Measurements from ENCODE around the gene GFPT2. TPM values are rescaled to one million over a fixed set of nuclear protein-coding genes. Genes with fewer than 3 reads are reported as not detected.

The GFPT2 gene
- total and polyA plus RNA-seq, 2 of the 4 experiments (the other 2 are of a cell fraction) = 20.3 to 20.8 TPM

DNA sequence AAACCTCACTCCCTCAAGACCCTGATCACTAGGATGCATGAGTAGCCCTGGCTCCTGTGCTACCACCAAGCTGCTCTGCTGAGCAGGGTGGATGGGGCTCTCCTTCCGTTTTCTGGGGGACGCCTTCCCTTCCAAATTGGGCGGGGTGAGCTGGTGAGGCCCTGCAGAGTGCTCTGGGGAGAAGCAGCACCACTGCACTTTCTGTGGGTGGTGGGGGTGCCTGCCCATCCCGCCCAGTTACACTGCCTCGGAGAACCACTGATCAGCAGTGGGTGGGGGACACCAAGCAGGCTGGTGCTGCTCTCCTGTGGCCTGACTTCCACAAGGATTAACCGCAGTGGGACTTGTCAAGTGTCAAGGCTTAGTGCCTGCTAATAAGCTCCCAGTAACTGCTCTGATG lies 19.0 kb downstream of the GFPT2 start:
- ChIA-PET CTCF (interaction anchor here (0.6 kb wide), 1 partner anchor 646 kb away, joined by 6 read pairs; no protein-coding TSS in a partner anchor), POLR2A (ENCODE audit: unreplicated experiment) (no interaction called here)
- no peak for ATAC-seq (ENCODE audit: low read depth)
- H3K9ac ChIP-seq (ENCODE audit: low read depth, low read length) = no peak overlapping the region
- H2BK15ac ChIP-seq (ENCODE audit: low read depth, low read length) = peak overlapping the region; percentile 19; the same call in 1 of the 3 replicates
- peak overlapping the region; percentile 60 for H2BK20ac ChIP-seq (ENCODE audit: low read depth, low read length)
- peak overlapping the region in 1 of 2 experiments; percentile 8; a peak in 1 of 4 replicates for H4K8ac ChIP-seq (ENCODE audit: low read depth in 2 of 2, low read length in 2 of 2)
- no peak overlapping the region for H3K4me2 ChIP-seq (ENCODE audit: low read depth, low read length)
- peaks cover 0 to 8% of the 10 kb centered on the region in 2 experiments; a peak in 1 of 4 replicates for H3K79me1 ChIP-seq (ENCODE audit: low read depth in 1 of 2, low read length in 2 of 2)
- intact Hi-C loops (cut with micrococcal nuclease) = no loop called here
- peak overlapping the region; percentile 81 for H2BK120ac ChIP-seq (ENCODE audit: low read depth, low read length)
- H3K18ac ChIP-seq (ENCODE audit: low read depth, low read length) = no peak overlapping the region
- no TSS peak for BruUV-seq (replicated peaks)
- peaks cover 27% of the 10 kb centered on the region for H3K36me3 ChIP-seq (ENCODE audit: control insufficient read depth, insufficient read depth, low read length)
- H2AK9ac ChIP-seq (replicated peaks; ENCODE audit: low read depth, low read length, poor library complexity) = peak overlapping the region; percentile 60
- peaks cover 18% of the 10 kb centered on the region for H3K4me1 ChIP-seq (ENCODE audit: control insufficient read depth, insufficient read depth, low read length)
- 100% methylated on average over 1 of the region's 6 CpGs; no CpG with 5 or more reads in 1 of the 2 experiments for WGBS, 2 experiments (ENCODE audit: extremely low coverage in 2 of 2, insufficient read length in 1 of 2)
- H4K5ac ChIP-seq (ENCODE audit: low read depth, low read length) = no peak overlapping the region
- no peaks in the 10 kb centered on the region for H3K27me3 ChIP-seq (ENCODE audit: control insufficient read depth, insufficient read depth, low read length)
- peaks cover 21% of the 10 kb centered on the region for H4K20me1 ChIP-seq (ENCODE audit: insufficient read depth, low read length)
- H3K23ac ChIP-seq (ENCODE audit: low read depth, low read length) = no peak overlapping the region
- dilution Hi-C loops (cut with HindIII; ENCODE audit: low sequenced_read_pairs, unreplicated experiment) = no loop called here
- H2AFZ ChIP-seq (replicated peaks; ENCODE audit: low read length, poor library complexity) = peak overlapping the region; percentile 47
- H3K14ac ChIP-seq (replicated peaks; ENCODE audit: low read depth, low read length) = peak overlapping the region; percentile 13; the same call in 1 of the 2 replicates
- peak overlapping the region; percentile 77; the same call in 1 of the 2 replicates for H4K91ac ChIP-seq (ENCODE audit: insufficient read depth, low read depth, low read length)
- peak overlapping the region; percentile 34 for H3K4ac ChIP-seq (ENCODE audit: low read depth, low read length)
- H2AK5ac ChIP-seq (ENCODE audit: low read depth, low read length) = peak overlapping the region; percentile 99
- no peak overlapping the region for H3K4me3 ChIP-seq (ENCODE audit: insufficient read depth, low read depth, low read length)
- no peaks in the 10 kb centered on the region for H3K9me3 ChIP-seq (ENCODE audit: control insufficient read depth, insufficient read depth, low read length)
- TF ChIP-seq BHLHE40 (IDR thresholded peaks at IDR 0.05; ENCODE audit: low read depth, low read length) (no peak), CHD1 (IDR thresholded peaks at IDR 0.05; ENCODE audit: low read depth, low read length) (no peak), MAZ (IDR thresholded peaks at IDR 0.05; ENCODE audit: borderline replicate concordance, low read depth, low read length) (no peak), MXI1 (IDR thresholded peaks at IDR 0.05; ENCODE audit: borderline replicate concordance, low read depth, low read length) (no peak), MAFK (IDR thresholded peaks at IDR 0.05; ENCODE audit: low read depth, low read length) (no peak), POLR2A (IDR thresholded peaks at IDR 0.05; ENCODE audit: low read depth, low read length) (no peak), CEBPB (IDR thresholded peaks at IDR 0.05; ENCODE audit: low read depth, low read length) (no peak), RAD21 (IDR thresholded peaks at IDR 0.05; ENCODE audit: low read length) (no peak), RFX5 (IDR thresholded peaks at IDR 0.05; ENCODE audit: low read depth, low read length) (no peak), SMC3 (IDR thresholded peaks at IDR 0.05; ENCODE audit: low read depth, low read length) (no peak), NFE2L2 (IDR thresholded peaks at IDR 0.05; ENCODE audit: low read depth, low read length) (no peak), ELK1 (IDR thresholded peaks at IDR 0.05; ENCODE audit: borderline replicate concordance, low read depth, low read length) (no peak), CTCF (conservative IDR thresholded peaks at IDR 0.05; ENCODE audit: low read depth, low read length) (no peak), RCOR1 (IDR thresholded peaks at IDR 0.05; ENCODE audit: insufficient replicate concordance, low read length) (no peak), FOS (IDR thresholded peaks at IDR 0.05; ENCODE audit: low read depth, low read length) (no peak)
- TF ChIP-seq, protein P1, sequence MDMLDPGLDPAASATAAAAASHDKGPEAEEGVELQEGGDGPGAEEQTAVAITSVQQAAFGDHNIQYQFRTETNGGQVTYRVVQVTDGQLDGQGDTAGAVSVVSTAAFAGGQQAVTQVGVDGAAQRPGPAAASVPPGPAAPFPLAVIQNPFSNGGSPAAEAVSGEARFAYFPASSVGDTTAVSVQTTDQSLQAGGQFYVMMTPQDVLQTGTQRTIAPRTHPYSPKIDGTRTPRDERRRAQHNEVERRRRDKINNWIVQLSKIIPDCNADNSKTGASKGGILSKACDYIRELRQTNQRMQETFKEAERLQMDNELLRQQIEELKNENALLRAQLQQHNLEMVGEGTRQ (IDR thresholded peaks at IDR 0.05; ENCODE audit: low read depth, low read length) = no peak
- no peak overlapping the region for H3K56ac ChIP-seq (ENCODE audit: extremely low read depth, insufficient read depth, low read length)
- H3K27ac ChIP-seq (ENCODE audit: insufficient read depth, low read length) = no peak overlapping the region
- H3K9me1 ChIP-seq (ENCODE audit: insufficient read depth, low read length) = peaks cover 20% of the 10 kb centered on the region
- in situ Hi-C loops (cut with MboI; ENCODE audit: low sequenced_read_pairs) = no loop called here
- no peak overlapping the region for H2BK5ac ChIP-seq (ENCODE audit: low read depth, low read length, poor library complexity, severe bottlenecking)
- DNase-seq = no peak

All from IMR-90 (cell line).